Spinal cord (tissue), 4 donors: ENCODE results near the gene ZNF439. TPM values are rescaled to one million over a fixed set of nuclear protein-coding genes. Genes with fewer than 3 reads are reported as not detected.

ENCODE experiments used
- polyA plus RNA-seq, 2 donors: library from polyadenylated mRNA; unstranded; fragments of 120-200 nt; gene quantifications; one replicate each; pipeline ENCODE4 v1.2.1, GENCODE V29; 2013; ENCODE audit not compliant: insufficient read length in 2 of 2
- total RNA-seq, 2 donors: library from RNA; depleted of rRNA in 1 of 2; stranded (reverse); fragments of 120-200 nt in 1 of 2; fragments of >200 nt in 1 of 2; gene quantifications; one replicate each; pipeline versions ENCODE4 v1.2.3 to v1.2.4, GENCODE V29; 2013 to 2014

ZNF439 gene
- total and polyA plus RNA-seq, 4 donors: 21.7 to 30.2 (median 22.5) TPM

Other genes with a start within 250 kb of the ZNF439 start
- gene ZNF823, start 109.8 kb upstream of the ZNF439 start, total RNA-seq: 10 to 100 TPM; 16.0 to 26.1 TPM
- gene ZNF823, start 109.8 kb upstream of the ZNF439 start, polyA plus RNA-seq: 1 to 10 TPM; 4.8 to 5.5 TPM
- 10 to 100 TPM; 23.4 to 38.5 TPM for gene ZNF441, start 81.7 kb upstream of the ZNF439 start, total RNA-seq
- gene ZNF441, start 81.7 kb upstream of the ZNF439 start, polyA plus RNA-seq: 10 to 100 TPM; 10.7 to 13.0 TPM
- gene ZNF491, start 50.2 kb upstream of the ZNF439 start, total RNA-seq: 10 to 100 TPM in 1 of 2 donors, 1 to 10 TPM in 1; 8.7 to 13.9 TPM
- 1 to 10 TPM; 7.3 to 9.6 TPM for gene ZNF491, start 50.2 kb upstream of the ZNF439 start, polyA plus RNA-seq
- 10 to 100 TPM; 20.6 to 21.0 TPM for gene ZNF440, start 34.5 kb upstream of the ZNF439 start, total RNA-seq
- gene ZNF440, start 34.5 kb upstream of the ZNF439 start, polyA plus RNA-seq: 10 to 100 TPM; 13.1 to 22.6 TPM
- 10 to 100 TPM; 17.2 to 19.8 TPM for gene ZNF69, start 39.1 kb downstream of the ZNF439 start, total RNA-seq
- gene ZNF69, start 39.1 kb downstream of the ZNF439 start, polyA plus RNA-seq: 10 to 100 TPM in 1 of 2 donors, 1 to 10 TPM in 1; 7.5 to 13.7 TPM
- 10 to 100 TPM; 14.2 to 22.2 TPM for gene ZNF700, start 76.4 kb downstream of the ZNF439 start, total RNA-seq
- 10 to 100 TPM; 10.9 to 14.0 TPM for gene ZNF700, start 76.4 kb downstream of the ZNF439 start, polyA plus RNA-seq
- gene ZNF763, start 116.3 kb downstream of the ZNF439 start, total RNA-seq: 1 to 10 TPM; 4.8 to 5.7 TPM
- 1 to 10 TPM; 3.8 to 4.8 TPM for gene ZNF763, start 116.3 kb downstream of the ZNF439 start, polyA plus RNA-seq
- gene ZNF433, start 187.0 kb downstream of the ZNF439 start, total RNA-seq: 10 to 100 TPM; 13.3 to 21.1 TPM
- gene ZNF433, start 187.0 kb downstream of the ZNF439 start, polyA plus RNA-seq: 10 to 100 TPM in 1 of 2 donors, 1 to 10 TPM in 1; 7.7 to 11.9 TPM
- under 1 TPM; 0.44 to 0.59 TPM for gene ZNF878, start 204.2 kb downstream of the ZNF439 start, total RNA-seq
- gene ZNF878, start 204.2 kb downstream of the ZNF439 start, polyA plus RNA-seq: 1 to 10 TPM in 1 of 2 donors, under 1 TPM in 1; 0.62 to 1.6 TPM
- 10 to 100 TPM; 23.1 to 24.2 TPM for gene ZNF844, start 216.0 kb downstream of the ZNF439 start, total RNA-seq
- gene ZNF844, start 216.0 kb downstream of the ZNF439 start, polyA plus RNA-seq: 10 to 100 TPM; 11.2 to 12.1 TPM